Measurements from ENCODE around the gene KRT40.

The KRT40 gene

DNA sequence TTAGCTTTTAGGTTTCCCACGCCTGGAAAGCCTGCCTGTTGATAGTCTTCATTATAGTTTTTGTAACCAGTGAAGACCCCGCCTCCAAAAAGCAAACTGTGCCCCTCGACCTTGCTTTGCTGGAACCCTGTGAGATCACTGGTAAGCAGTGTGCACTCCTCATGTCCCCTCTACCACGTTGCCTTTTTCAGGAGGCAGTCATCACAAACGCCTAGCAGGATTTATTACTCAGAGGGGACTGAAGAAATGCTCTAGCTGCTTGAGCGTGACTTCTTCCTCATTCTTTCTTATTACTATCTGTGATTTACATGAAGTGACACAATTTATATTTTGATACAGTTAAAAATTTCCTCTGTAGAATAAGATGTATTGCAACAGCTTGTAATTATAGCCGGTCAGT, 31.3 kb upstream of the KRT40 start:
- H2BK12ac ChIP-seq (ENCODE audit: low read length in 2 of 2) = no peak overlapping the region
- no peak overlapping the region for H3K18ac ChIP-seq (ENCODE audit: low read depth in 1 of 2, low read length in 2 of 2)
- H2BK15ac ChIP-seq (ENCODE audit: low read depth, poor library complexity, severe bottlenecking) = no peak overlapping the region
- 73% methylated on average over 4 of the region's 7 CpGs for WGBS
- no peaks in the 10 kb centered on the region for H3K27me3 ChIP-seq (ENCODE audit: control insufficient read depth in 1 of 2, insufficient read depth in 1 of 2, low read length in 2 of 2)
- H3K36me3 ChIP-seq (ENCODE audit: control insufficient read depth in 1 of 2, insufficient read depth in 2 of 2, low read depth in 1 of 2, low read length in 2 of 2) = no peaks in the 10 kb centered on the region
- no peaks in the 10 kb centered on the region for H3K79me1 ChIP-seq (replicated peaks; ENCODE audit: low read length, poor library complexity, severe bottlenecking)
- no peak overlapping the region for H3K9ac ChIP-seq (ENCODE audit: low read length)
- H3K27ac ChIP-seq (ENCODE audit: low read length, poor library complexity, severe bottlenecking) = no peak overlapping the region
- no peak overlapping the region for H3K4me2 ChIP-seq (ENCODE audit: low read length, poor library complexity, severe bottlenecking)
- H3K9me3 ChIP-seq (ENCODE audit: control insufficient read depth, low read length) = no peaks in the 10 kb centered on the region
- no peak overlapping the region for H3K23ac ChIP-seq (ENCODE audit: low read length in 2 of 2)
- no peak overlapping the region for H2BK120ac ChIP-seq (ENCODE audit: low read depth, low read length)
- H3K14ac ChIP-seq (ENCODE audit: low read length in 2 of 2) = no peak overlapping the region
- peaks cover 1% of the 10 kb centered on the region for H3K4me1 ChIP-seq (ENCODE audit: control insufficient read depth, insufficient read depth, low read depth, low read length)
- no peak overlapping the region for H3K4me3 ChIP-seq (ENCODE audit: insufficient read depth in 1 of 2, low read depth in 1 of 2, low read length in 2 of 2)
- no peak overlapping the region for H4K91ac ChIP-seq (ENCODE audit: low read length)
- H2BK5ac ChIP-seq (ENCODE audit: low read depth, low read length, poor library complexity, severe bottlenecking) = no peak overlapping the region
- H4K8ac ChIP-seq (ENCODE audit: low read length) = no peak overlapping the region
- no peak overlapping the region for H3K4ac ChIP-seq (ENCODE audit: low read depth in 1 of 2, low read length in 2 of 2)
- H2AFZ ChIP-seq (ENCODE audit: low read depth, low read length) = no peak overlapping the region
- H2AK5ac ChIP-seq (ENCODE audit: low read length, severe bottlenecking) = no peak overlapping the region
- no peak for DNase-seq

DNA sequence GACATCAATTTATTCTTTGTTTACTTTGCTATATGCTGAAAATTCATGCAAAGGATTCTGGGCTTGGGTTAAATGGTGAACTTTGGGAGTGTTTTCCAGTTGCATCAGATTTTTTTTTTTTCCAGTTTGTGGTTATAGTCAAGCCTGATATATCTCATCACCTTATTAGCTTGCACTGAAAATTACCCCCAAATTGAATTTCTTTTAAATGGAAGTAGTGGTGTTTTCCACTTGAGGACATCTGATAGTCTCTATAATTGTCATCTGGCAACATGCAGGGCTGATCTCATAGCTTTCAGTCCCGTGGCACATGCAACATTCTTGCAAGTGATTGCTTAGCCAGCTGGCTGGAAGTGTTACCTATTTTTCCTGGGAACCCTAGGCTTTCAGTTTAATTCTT, 29.5 kb upstream of the KRT40 start:
- no peak overlapping the region for H2BK5ac ChIP-seq (ENCODE audit: low read depth, low read length, poor library complexity, severe bottlenecking)
- no peak overlapping the region for H3K4me3 ChIP-seq (ENCODE audit: insufficient read depth in 1 of 2, low read depth in 1 of 2, low read length in 2 of 2)
- H4K8ac ChIP-seq (ENCODE audit: low read length) = no peak overlapping the region
- H2BK15ac ChIP-seq (ENCODE audit: low read depth, poor library complexity, severe bottlenecking) = no peak overlapping the region
- no peak overlapping the region for H3K27ac ChIP-seq (ENCODE audit: low read length, poor library complexity, severe bottlenecking)
- no peaks in the 10 kb centered on the region for H3K36me3 ChIP-seq (ENCODE audit: control insufficient read depth in 1 of 2, insufficient read depth in 2 of 2, low read depth in 1 of 2, low read length in 2 of 2)
- no peak overlapping the region for H2BK120ac ChIP-seq (ENCODE audit: low read depth, low read length)
- H3K14ac ChIP-seq (ENCODE audit: low read length in 2 of 2) = no peak overlapping the region
- no peak overlapping the region for H3K23ac ChIP-seq (ENCODE audit: low read length in 2 of 2)
- no peak overlapping the region for H2AFZ ChIP-seq (ENCODE audit: low read depth, low read length)
- H3K4me1 ChIP-seq (ENCODE audit: control insufficient read depth, insufficient read depth, low read depth, low read length) = no peaks in the 10 kb centered on the region
- no peak overlapping the region for H2AK5ac ChIP-seq (ENCODE audit: low read length, severe bottlenecking)
- H3K4ac ChIP-seq (ENCODE audit: low read depth in 1 of 2, low read length in 2 of 2) = no peak overlapping the region
- 17% methylated on average over 1 of the region's 1 CpG for WGBS
- H3K9ac ChIP-seq (ENCODE audit: low read length) = no peak overlapping the region
- H3K4me2 ChIP-seq (ENCODE audit: low read length, poor library complexity, severe bottlenecking) = no peak overlapping the region
- no peak overlapping the region for H2BK12ac ChIP-seq (ENCODE audit: low read length in 2 of 2)
- no peaks in the 10 kb centered on the region for H3K27me3 ChIP-seq (ENCODE audit: control insufficient read depth in 1 of 2, insufficient read depth in 1 of 2, low read length in 2 of 2)
- H4K91ac ChIP-seq (ENCODE audit: low read length) = no peak overlapping the region
- no peak for DNase-seq
- no peaks in the 10 kb centered on the region for H3K79me1 ChIP-seq (replicated peaks; ENCODE audit: low read length, poor library complexity, severe bottlenecking)
- no peak overlapping the region for H3K18ac ChIP-seq (ENCODE audit: low read depth in 1 of 2, low read length in 2 of 2)
- no peaks in the 10 kb centered on the region for H3K9me3 ChIP-seq (ENCODE audit: control insufficient read depth, low read length)

DNA sequence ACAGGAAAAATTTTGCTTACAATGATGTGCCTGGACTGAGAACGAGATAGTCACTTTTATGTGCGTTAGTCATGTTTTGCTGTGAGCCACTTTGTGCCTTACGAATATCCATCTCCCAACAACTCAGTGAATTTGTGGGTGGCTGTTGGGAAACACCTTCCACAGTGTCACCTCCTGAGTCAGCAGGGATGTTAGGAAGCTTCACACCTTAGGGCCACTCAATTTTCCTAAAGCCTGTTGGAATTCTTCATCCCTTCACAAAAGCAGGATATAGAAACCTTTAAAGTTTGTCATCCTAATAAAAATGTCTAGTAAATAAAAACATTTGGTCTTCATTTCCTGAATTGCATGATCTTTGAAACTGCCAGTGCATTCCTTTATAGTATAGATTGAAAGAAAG, 29.1 kb upstream of the KRT40 start:
- H2BK15ac ChIP-seq (ENCODE audit: low read depth, poor library complexity, severe bottlenecking) = no peak overlapping the region
- H3K4me2 ChIP-seq (ENCODE audit: low read length, poor library complexity, severe bottlenecking) = no peak overlapping the region
- H4K91ac ChIP-seq (ENCODE audit: low read length) = no peak overlapping the region
- H2AFZ ChIP-seq (ENCODE audit: low read depth, low read length) = no peak overlapping the region
- peak overlapping the region in 1 of 2 experiments; percentile 59 for H3K23ac ChIP-seq (ENCODE audit: low read length in 2 of 2)
- H3K79me1 ChIP-seq (replicated peaks; ENCODE audit: low read length, poor library complexity, severe bottlenecking) = no peaks in the 10 kb centered on the region
- no peak overlapping the region for H2BK12ac ChIP-seq (ENCODE audit: low read length in 2 of 2)
- H3K4me3 ChIP-seq (ENCODE audit: insufficient read depth in 1 of 2, low read depth in 1 of 2, low read length in 2 of 2) = no peak overlapping the region
- H3K9me3 ChIP-seq (ENCODE audit: control insufficient read depth, low read length) = no peaks in the 10 kb centered on the region
- no peaks in the 10 kb centered on the region for H3K36me3 ChIP-seq (ENCODE audit: control insufficient read depth in 1 of 2, insufficient read depth in 2 of 2, low read depth in 1 of 2, low read length in 2 of 2)
- no peak overlapping the region for H3K4ac ChIP-seq (ENCODE audit: low read depth in 1 of 2, low read length in 2 of 2)
- H3K27ac ChIP-seq (ENCODE audit: low read length, poor library complexity, severe bottlenecking) = no peak overlapping the region
- peak overlapping the region; percentile 20 for H2AK5ac ChIP-seq (ENCODE audit: low read length, severe bottlenecking)
- no peaks in the 10 kb centered on the region for H3K27me3 ChIP-seq (ENCODE audit: control insufficient read depth in 1 of 2, insufficient read depth in 1 of 2, low read length in 2 of 2)
- no peak overlapping the region for H3K9ac ChIP-seq (ENCODE audit: low read length)
- no peak overlapping the region for H2BK120ac ChIP-seq (ENCODE audit: low read depth, low read length)
- H3K14ac ChIP-seq (ENCODE audit: low read length in 2 of 2) = no peak overlapping the region
- H3K18ac ChIP-seq (ENCODE audit: low read depth in 1 of 2, low read length in 2 of 2) = no peak overlapping the region
- no peaks in the 10 kb centered on the region for H3K4me1 ChIP-seq (ENCODE audit: control insufficient read depth, insufficient read depth, low read depth, low read length)
- no peak overlapping the region for H4K8ac ChIP-seq (ENCODE audit: low read length)
- no peak overlapping the region for H2BK5ac ChIP-seq (ENCODE audit: low read depth, low read length, poor library complexity, severe bottlenecking)
- no peak for DNase-seq
- 88% methylated on average over 3 of the region's 3 CpGs for WGBS

DNA sequence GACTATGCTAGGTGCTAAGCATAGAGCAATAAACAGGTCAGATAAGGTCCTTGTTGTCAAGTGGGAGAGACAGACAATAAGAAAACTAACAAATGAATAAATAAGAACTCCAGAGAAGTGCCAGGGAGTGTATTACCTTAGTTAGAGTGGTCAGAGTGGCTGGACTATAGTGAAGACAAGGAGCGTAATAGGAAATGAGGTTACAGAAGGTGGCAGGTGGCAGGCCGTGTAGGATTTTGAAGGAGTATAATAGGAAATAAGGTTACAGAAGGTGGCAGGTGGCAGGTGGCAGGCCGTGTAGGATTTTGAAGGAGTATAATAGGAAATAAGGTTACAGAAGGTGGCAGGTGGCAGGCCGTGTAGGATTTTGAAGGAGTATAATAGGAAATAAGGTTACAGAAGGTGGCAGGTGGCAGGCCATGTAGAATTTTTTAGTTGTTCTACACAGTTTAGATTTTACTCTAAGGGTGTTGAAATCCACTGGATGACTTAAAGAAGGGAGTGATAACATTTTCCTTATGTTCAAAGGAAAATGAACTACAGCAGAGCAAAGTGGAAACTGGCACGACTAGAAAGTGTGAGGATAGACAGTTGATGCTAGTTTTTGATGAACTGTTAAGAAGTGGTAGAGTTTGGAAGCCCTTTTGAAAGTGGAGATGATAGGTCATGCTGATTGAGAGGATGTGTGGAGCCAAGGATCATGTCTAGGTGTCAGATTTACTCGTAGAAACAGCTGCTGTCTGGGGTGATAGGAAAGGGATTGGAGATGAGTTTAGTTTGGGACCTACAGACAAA, 28.4 kb upstream of the KRT40 start:
- Histone ChIP-seq H2BK5ac (ENCODE audit: low read depth, low read length, poor library complexity, severe bottlenecking) (no peak overlapping the region), H3K4me2 (ENCODE audit: low read length, poor library complexity, severe bottlenecking) (no peak overlapping the region), H3K14ac (ENCODE audit: low read length in 2 of 2) (no peak overlapping the region), H3K18ac (ENCODE audit: low read depth in 1 of 2, low read length in 2 of 2) (no peak overlapping the region), H2BK12ac (ENCODE audit: low read length in 2 of 2) (no peak overlapping the region), H3K79me1 (replicated peaks; ENCODE audit: low read length, poor library complexity, severe bottlenecking) (no peaks in the 10 kb centered on the region), H3K4me1 (ENCODE audit: control insufficient read depth, insufficient read depth, low read depth, low read length) (no peaks in the 10 kb centered on the region), H4K91ac (ENCODE audit: low read length) (no peak overlapping the region), H2AFZ (ENCODE audit: low read depth, low read length) (no peak overlapping the region), H4K8ac (ENCODE audit: low read length) (no peak overlapping the region), H2BK15ac (ENCODE audit: low read depth, poor library complexity, severe bottlenecking) (no peak overlapping the region), H3K9me3 (ENCODE audit: control insufficient read depth, low read length) (no peaks in the 10 kb centered on the region), H3K36me3 (ENCODE audit: control insufficient read depth in 1 of 2, insufficient read depth in 2 of 2, low read depth in 1 of 2, low read length in 2 of 2) (no peaks in the 10 kb centered on the region), H3K4ac (ENCODE audit: low read depth in 1 of 2, low read length in 2 of 2) (no peak overlapping the region), H3K27me3 (ENCODE audit: control insufficient read depth in 1 of 2, insufficient read depth in 1 of 2, low read length in 2 of 2) (no peaks in the 10 kb centered on the region), H3K9ac (ENCODE audit: low read length) (no peak overlapping the region), H3K23ac (ENCODE audit: low read length in 2 of 2) (no peak overlapping the region), H3K4me3 (ENCODE audit: insufficient read depth in 1 of 2, low read depth in 1 of 2, low read length in 2 of 2) (no peak overlapping the region), H2AK5ac (ENCODE audit: low read length, severe bottlenecking) (peak overlapping the region; percentile 20), H3K27ac (ENCODE audit: low read length, poor library complexity, severe bottlenecking) (no peak overlapping the region), H2BK120ac (ENCODE audit: low read depth, low read length) (no peak overlapping the region)
- DNase-seq = no peak
- 91% methylated on average over 6 of the region's 6 CpGs for WGBS
